ENCODE results near the gene ARL16.

The ARL16 gene

GRCh38 chr17:81683584-81684441 is at the start of gene ARL16, which contains the start of gene HGS:
ARL16 (minus strand) TSS chr17:81683797; CDS start chr17:81683753, 44 bp downstream.
HGS (plus strand) TSS chr17:81684011; CDS start chr17:81684067, 56 bp downstream.
- DNase-seq (ENCODE audit: low read depth in 2 of 2) = peak; percentile 95 to 97

- no peak for DNase-seq (ENCODE audit: low read depth in 2 of 2)
Measured at GRCh38 chr17:81727324-81728031, 43.9 kb upstream of the ARL16 start.

- no peak for DNase-seq (ENCODE audit: low read depth in 2 of 2)
Measured at GRCh38 chr17:81726004-81726403, 42.4 kb upstream of the ARL16 start.

GRCh38 chr17:81725439-81725838 is 41.8 kb upstream of the ARL16 start:
- no peak for DNase-seq (ENCODE audit: low read depth in 2 of 2)

- no peak for DNase-seq (ENCODE audit: low read depth in 2 of 2)
Measured at GRCh38 chr17:81723651-81724209, 40.1 kb upstream of the ARL16 start.

GRCh38 chr17:81722184-81723120 is 38.9 kb upstream of the ARL16 start:
- DNase-seq (ENCODE audit: low read depth in 2 of 2) = no peak

- DNase-seq (ENCODE audit: low read depth in 2 of 2) = no peak
Measured at GRCh38 chr17:81720267-81721071, 36.9 kb upstream of the ARL16 start.

GRCh38 chr17:81719410-81720266 is 36.0 kb upstream of the ARL16 start:
- no peak for DNase-seq (ENCODE audit: low read depth in 2 of 2)

- no peak for DNase-seq (ENCODE audit: low read depth in 2 of 2)
Measured at GRCh38 chr17:81717766-81718089, 34.1 kb upstream of the ARL16 start.

GRCh38 chr17:81717049-81717765 is 33.6 kb upstream of the ARL16 start:
- DNase-seq (ENCODE audit: low read depth in 2 of 2) = no peak

GRCh38 chr17:81716674-81716996 is 33.0 kb upstream of the ARL16 start:
- no peak for DNase-seq (ENCODE audit: low read depth in 2 of 2)

GRCh38 chr17:81715872-81716673 is 32.5 kb upstream of the ARL16 start:
- no peak for DNase-seq (ENCODE audit: low read depth in 2 of 2)

- no peak for DNase-seq (ENCODE audit: low read depth in 2 of 2)
Measured at GRCh38 chr17:81715107-81715871, 31.7 kb upstream of the ARL16 start.

- no peak for DNase-seq (ENCODE audit: low read depth in 2 of 2)
Measured at GRCh38 chr17:81714412-81715106, 31.0 kb upstream of the ARL16 start.

- DNase-seq (ENCODE audit: low read depth in 2 of 2) = no peak
Measured at GRCh38 chr17:81713556-81714411, 30.2 kb upstream of the ARL16 start.

- no peak for DNase-seq (ENCODE audit: low read depth in 2 of 2)
Measured at GRCh38 chr17:81713004-81713555, 29.5 kb upstream of the ARL16 start.

All from stimulated activated CD4-positive, alpha-beta T cell treated with anti-CD3 and anti-CD28 coated beads, Interleukin-15, amount 100 ng/mL, for 48 hours (primary cell).